ENCODE data around the gene TYW1.
A peak's percentile ranks its signal among the peaks of the same experiment; 100 is the strongest.
"Not testable (repeated sequence)": the region's sequence is repeated elsewhere in the genome, so short reads cannot be mapped to it uniquely, and the experiment has no call there.

TYW1 gene

GRCh38 chr7:67046819-67047218 lies 50.2 kb downstream of the TYW1 start:
- not testable (repeated sequence) for DNase-seq (ENCODE audit: low read depth)

- not testable (repeated sequence) for DNase-seq (ENCODE audit: low read depth)
Observed at GRCh38 chr7:67049908-67050307, 53.3 kb downstream of the TYW1 start.

GRCh38 chr7:67052161-67052560 lies 55.5 kb downstream of the TYW1 start:
- not testable (repeated sequence) for DNase-seq (ENCODE audit: low read depth)

GRCh38 chr7:67056683-67057082 lies 60.0 kb downstream of the TYW1 start:
- no peak for DNase-seq (ENCODE audit: low read depth)

- DNase-seq (ENCODE audit: low read depth), result peak; percentile 19
Observed at GRCh38 chr7:67061321-67061720, 64.7 kb downstream of the TYW1 start.

- peak; percentile 52 for DNase-seq (ENCODE audit: low read depth)
Observed at GRCh38 chr7:67062802-67063201, 66.2 kb downstream of the TYW1 start.

- DNase-seq (ENCODE audit: low read depth), result peak; percentile 67
Observed at GRCh38 chr7:67066950-67067622, 70.5 kb downstream of the TYW1 start.

GRCh38 chr7:67076120-67076519 lies 79.5 kb downstream of the TYW1 start:
- DNase-seq (ENCODE audit: low read depth), result not testable (repeated sequence)

- DNase-seq (ENCODE audit: low read depth), result not testable (repeated sequence)
Observed at GRCh38 chr7:67082880-67083279, 86.2 kb downstream of the TYW1 start.

- not testable (repeated sequence) for DNase-seq (ENCODE audit: low read depth)
Observed at GRCh38 chr7:67089261-67089660, 92.6 kb downstream of the TYW1 start.

GRCh38 chr7:67091053-67091452 lies 94.4 kb downstream of the TYW1 start:
- not testable (repeated sequence) for DNase-seq (ENCODE audit: low read depth)

GRCh38 chr7:67098031-67098430 lies 101.4 kb downstream of the TYW1 start:
- not testable (repeated sequence) for DNase-seq (ENCODE audit: low read depth)

- DNase-seq (ENCODE audit: low read depth), result not testable (repeated sequence)
Observed at GRCh38 chr7:67099406-67099805, 102.8 kb downstream of the TYW1 start.

GRCh38 chr7:67100038-67100437 lies 103.4 kb downstream of the TYW1 start:
- not testable (repeated sequence) for DNase-seq (ENCODE audit: low read depth)

GRCh38 chr7:67100956-67101361 lies 104.3 kb downstream of the TYW1 start:
- DNase-seq (ENCODE audit: low read depth), result no peak

- DNase-seq (ENCODE audit: low read depth), result not testable (repeated sequence)
Observed at GRCh38 chr7:67104937-67105336, 108.3 kb downstream of the TYW1 start.

GRCh38 chr7:67105377-67105776 lies 108.7 kb downstream of the TYW1 start:
- DNase-seq (ENCODE audit: low read depth), result peak; percentile 58

- not testable (repeated sequence) for DNase-seq (ENCODE audit: low read depth)
Observed at GRCh38 chr7:67106255-67106654, 109.6 kb downstream of the TYW1 start.

GRCh38 chr7:67111342-67111741 lies 114.7 kb downstream of the TYW1 start:
- DNase-seq (ENCODE audit: low read depth), result not testable (repeated sequence)

- DNase-seq (ENCODE audit: low read depth), result peak; percentile 60
Observed at GRCh38 chr7:67114483-67115246, 118.0 kb downstream of the TYW1 start.

- DNase-seq (ENCODE audit: low read depth), result peak; percentile 6
Observed at GRCh38 chr7:67120491-67120890, 123.9 kb downstream of the TYW1 start.

- not testable (repeated sequence) for DNase-seq (ENCODE audit: low read depth)
Observed at GRCh38 chr7:67128257-67128656, 131.6 kb downstream of the TYW1 start.

- DNase-seq (ENCODE audit: low read depth), result not testable (repeated sequence)
Observed at GRCh38 chr7:67130766-67131165, 134.1 kb downstream of the TYW1 start.
